Ovary (tissue), 9 donors: ENCODE measurements around the gene ZMYM4. TPM values are rescaled to one million over a fixed set of nuclear protein-coding genes. Genes with fewer than 3 reads are reported as not detected.
"Not testable (repeated sequence)": the region's sequence is repeated elsewhere in the genome, so short reads cannot be mapped to it uniquely, and the experiment has no call there.

Source experiments
- DNase-seq, 5 donors: peaks; one replicate each; pipeline ENCODE4 v3.0.0-alpha.2; 2019 to 2020
- H3K27ac ChIP-seq, 2 donors: fragments of 200-600 bp; one replicate each; pipeline versions ENCODE4 v1.5.1 to v1.8.0; 2019 to 2022
- H3K27me3 ChIP-seq: fragments of 200-600 bp; one replicate; pipeline ENCODE4 v1.8.0; 2022
- H3K36me3 ChIP-seq: fragments of 200-600 bp; sonication (generic); one replicate; pipeline ENCODE4 v1.5.1; 2019
- H3K4me1 ChIP-seq: one replicate; pipeline ENCODE4 v1.8.1; 2013; ENCODE audit warnings: mild to moderate bottlenecking, moderate library complexity; ENCODE audit not compliant: insufficient read depth
- H3K4me3 ChIP-seq: fragments of 200-600 bp; sonication (generic); one replicate; pipeline ENCODE4 v1.5.1; 2017
- H3K9me3 ChIP-seq, 2 donors: fragments of 200-600 bp in 1 of 2; sonication (generic) in 1 of 2; one replicate each; pipeline versions ENCODE4 v1.5.1 to v1.8.1; 2013 to 2019; ENCODE audit warnings: mild to moderate bottlenecking in 1 of 2, moderate library complexity in 1 of 2
- EP300 ChIP-seq: sonication (generic); formaldehyde crosslinking; IDR thresholded peaks from one replicate; pipeline ENCODE4 v1.6.1; 2017; ENCODE audit warnings: antibody characterized with exemption
- POLR2A ChIP-seq: fragments of 450-650 bp; IDR thresholded peaks from one replicate; pipeline ENCODE4 v1.6.1; 2017; ENCODE audit warnings: antibody characterized with exemption, mild to moderate bottlenecking, moderate library complexity
- WGBS, 3 donors: extraction: QIAGEN DNeasy Blood & Tissue Kit in 1 of 3; methylation state at CpG; one replicate each; pipeline versions ENCODE4 v1.1.5 to v1.1.7; 2013 to 2017; 5-methylcytosine and 5-hydroxymethylcytosine counted together
- intact Hi-C, 4 donors: fragments of 100-400 bp; cut with DNase I; formaldehyde crosslinking; loops; one replicate each; pipeline versions ENCODE4 v1.11.0 to v1.15.1; 2022 to 2023
- polyA plus RNA-seq, 2 donors: library from polyadenylated mRNA; stranded (reverse); fragments of 200-250 nt in 1 of 2; fragments of 350-450 nt in 1 of 2; fragmentation: Illumina TruSeq in 1 of 2; extraction: RNeasy Lipid Tissue Mini Kit (QIAGEN cat#74804) in 1 of 2; gene quantifications; one replicate each; pipeline ENCODE4 v1.2.3, GENCODE V29; 2013 to 2014
- total RNA-seq, 7 donors: library from RNA; depleted of rRNA in 2 of 7; stranded (reverse); fragments of >200 nt in 2 of 7; fragmentation: NEBNext Ultra II Directional in 3 of 7; extraction: Animal tissue kit (Norgen Biotek cat#: 25700) in 3 of 7; gene quantifications; one replicate each; pipeline versions ENCODE4 v1.1.0 to v1.2.4, GENCODE V29; 2016 to 2023
- TF ChIP-seq, protein P1 (sequence below), 3 donors: fragments of 450-650 bp in 2 of 3; fragments of 200-600 bp in 1 of 3; IDR thresholded peaks; one replicate each; pipeline versions ENCODE4 v1.5.1 to v1.8.0; 2016 to 2022; ENCODE audit warnings: antibody characterized with exemption in 3 of 3, mild to moderate bottlenecking in 1 of 3
- donor health status: DM: no; HTN: no; CAD: no; lungs with moderate emphysema.
- donor health status: DM: no; HTN: no; CAD: no.
- donor health status: Bipolar disorder and iron deficiency.
- donor health status: DM: yes; HTN: yes; CAD: no.
- donor health status: DM: no; HTN: no; CAD: no.
- donor health status: DM: yes; HTN: yes; CAD: no.

ZMYM4 gene
- total and polyA plus RNA-seq, 9 donors = 15.9 to 77.2 (median 52.2) TPM

DNA sequence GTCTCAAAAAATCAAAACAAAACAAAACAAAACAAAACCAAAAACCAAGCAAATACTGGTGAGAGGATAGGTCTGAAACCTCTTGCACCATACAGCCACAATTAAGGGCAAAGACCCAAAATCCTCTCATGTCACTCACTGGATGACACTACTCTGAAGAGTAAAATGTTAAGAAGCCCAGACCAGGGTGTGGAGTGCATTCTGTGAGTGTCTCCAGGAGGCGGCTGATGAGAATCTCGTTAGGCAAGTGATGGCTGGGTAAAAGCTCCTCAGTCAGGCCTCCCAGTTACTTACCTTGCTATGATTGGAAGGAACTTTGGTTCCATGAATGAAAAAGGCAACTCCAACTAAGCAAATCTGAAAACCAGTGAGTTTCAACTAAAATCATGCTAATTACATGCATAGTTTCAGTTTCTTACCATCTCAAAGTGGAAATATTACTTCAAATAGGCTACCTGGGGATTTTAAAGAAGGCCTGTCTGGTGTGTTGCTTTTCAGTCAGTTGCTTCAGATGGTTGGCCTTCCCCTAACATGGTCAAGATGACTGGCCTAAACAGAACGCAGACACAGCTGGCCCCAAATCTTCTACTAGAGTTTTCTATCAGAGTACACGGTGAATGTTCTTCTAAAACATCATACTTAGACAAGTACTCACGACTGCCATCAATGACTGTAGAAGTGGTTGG is 193.6 kb downstream of the ZMYM4 start:
- intact Hi-C loops = no loop called here
- no peak for TF ChIP-seq POLR2A
- TF ChIP-seq, protein P1, sequence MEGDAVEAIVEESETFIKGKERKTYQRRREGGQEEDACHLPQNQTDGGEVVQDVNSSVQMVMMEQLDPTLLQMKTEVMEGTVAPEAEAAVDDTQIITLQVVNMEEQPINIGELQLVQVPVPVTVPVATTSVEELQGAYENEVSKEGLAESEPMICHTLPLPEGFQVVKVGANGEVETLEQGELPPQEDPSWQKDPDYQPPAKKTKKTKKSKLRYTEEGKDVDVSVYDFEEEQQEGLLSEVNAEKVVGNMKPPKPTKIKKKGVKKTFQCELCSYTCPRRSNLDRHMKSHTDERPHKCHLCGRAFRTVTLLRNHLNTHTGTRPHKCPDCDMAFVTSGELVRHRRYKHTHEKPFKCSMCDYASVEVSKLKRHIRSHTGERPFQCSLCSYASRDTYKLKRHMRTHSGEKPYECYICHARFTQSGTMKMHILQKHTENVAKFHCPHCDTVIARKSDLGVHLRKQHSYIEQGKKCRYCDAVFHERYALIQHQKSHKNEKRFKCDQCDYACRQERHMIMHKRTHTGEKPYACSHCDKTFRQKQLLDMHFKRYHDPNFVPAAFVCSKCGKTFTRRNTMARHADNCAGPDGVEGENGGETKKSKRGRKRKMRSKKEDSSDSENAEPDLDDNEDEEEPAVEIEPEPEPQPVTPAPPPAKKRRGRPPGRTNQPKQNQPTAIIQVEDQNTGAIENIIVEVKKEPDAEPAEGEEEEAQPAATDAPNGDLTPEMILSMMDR (IDR thresholded peaks at IDR 0.05) = no peak
- TF ChIP-seq EP300 = no peak
- H3K36me3 ChIP-seq = no peaks in the 10 kb centered on the region
- 91 to 96% (median 96%) methylated on average over 5 of the region's 5 CpGs for WGBS, 3 donors
- no peaks in the 10 kb centered on the region for H3K27me3 ChIP-seq
- DNase-seq = no peak
- no peak overlapping the region for H3K4me3 ChIP-seq
- H3K9me3 ChIP-seq = peaks cover 0 to 7% of the 10 kb centered on the region in 2 donors
- no peak overlapping the region for H3K27ac ChIP-seq
- H3K4me1 ChIP-seq = no peaks in the 10 kb centered on the region

DNA sequence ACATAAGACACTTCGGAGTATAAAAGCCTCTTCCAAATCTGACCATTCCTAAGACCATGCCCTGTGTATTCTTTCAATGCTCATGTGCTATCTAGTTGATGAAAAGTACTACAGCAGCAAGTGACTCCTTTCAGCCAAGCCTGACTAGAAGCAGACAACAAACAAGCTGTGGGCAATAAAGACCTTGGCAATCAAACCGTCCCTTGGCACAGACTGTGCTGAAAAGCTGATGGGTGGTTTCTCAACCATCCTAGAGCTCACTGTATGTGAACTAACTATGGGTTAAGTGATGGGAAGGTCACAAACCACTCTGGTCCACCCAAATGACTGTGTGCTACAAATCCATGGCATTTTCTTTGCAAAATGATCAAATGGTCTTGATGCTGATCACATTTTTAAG is 194.7 kb downstream of the ZMYM4 start:
- TF ChIP-seq POLR2A = no peak
- TF ChIP-seq, protein P1 (IDR thresholded peaks at IDR 0.05) = no peak
- TF ChIP-seq EP300 = no peak
- Histone ChIP-seq H3K27me3 (no peaks in the 10 kb centered on the region), H3K4me1 (no peaks in the 10 kb centered on the region), H3K9me3 (peaks cover 0 to 7% of the 10 kb centered on the region in 2 donors), H3K4me3 (no peak overlapping the region), H3K27ac (no peak overlapping the region), H3K36me3 (no peaks in the 10 kb centered on the region)
- DNase-seq = no peak
- WGBS, 3 donors = 91 to 95% (median 93%) methylated on average over 2 of the region's 2 CpGs
- intact Hi-C loops = no loop called here

DNA sequence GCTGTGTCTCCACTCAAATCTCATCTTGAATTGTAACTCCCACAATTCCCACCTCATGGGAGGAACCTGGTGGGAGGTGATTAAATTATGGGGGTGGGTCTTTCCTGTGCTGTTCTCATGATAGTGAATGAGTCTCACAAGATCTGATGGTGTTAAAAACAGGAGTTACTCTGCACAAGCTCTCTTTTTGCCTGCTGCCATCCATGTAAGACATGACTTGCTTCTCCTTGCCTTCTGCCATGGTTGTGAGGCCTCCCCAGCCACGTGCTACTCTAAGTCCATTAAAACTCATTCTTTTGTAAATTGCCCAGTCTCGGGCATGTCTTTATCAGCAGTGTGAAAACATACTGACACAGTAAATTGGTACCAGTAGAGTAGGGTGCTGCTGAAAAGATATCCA is 195.2 kb downstream of the ZMYM4 start:
- H3K4me3 ChIP-seq, H3K36me3 ChIP-seq, H3K9me3 ChIP-seq, H3K4me1 ChIP-seq, DNase-seq, H3K27me3 ChIP-seq, H3K27ac ChIP-seq, intact Hi-C loops: not testable (repeated sequence)
- WGBS, 3 donors = 86 to 91% (median 89%) methylated on average over 2 of the region's 2 CpGs

DNA sequence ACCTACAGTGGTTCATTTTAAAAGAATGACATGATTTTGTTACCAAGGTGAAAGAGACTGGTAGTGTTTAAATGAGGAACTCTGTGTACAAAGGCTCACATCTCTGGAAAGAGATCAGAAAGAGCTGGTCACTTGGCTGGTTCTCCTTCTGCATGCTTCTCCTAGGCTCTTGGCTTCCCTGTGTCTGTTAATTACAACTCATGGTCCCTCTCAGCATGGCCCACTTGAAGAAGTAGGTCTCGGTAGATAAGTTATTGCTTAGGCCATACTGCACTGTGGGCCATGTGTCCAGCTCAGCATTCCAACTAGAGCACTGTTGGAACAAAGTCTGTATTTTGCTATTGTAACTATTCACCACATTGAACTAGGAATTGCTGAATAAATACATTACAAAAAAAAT is 197.6 kb downstream of the ZMYM4 start:
- H3K27me3 ChIP-seq = no peaks in the 10 kb centered on the region
- H3K4me1 ChIP-seq = no peaks in the 10 kb centered on the region
- intact Hi-C loops = no loop called here
- H3K4me3 ChIP-seq = no peak overlapping the region
- no peak for DNase-seq
- peaks cover 0 to 7% of the 10 kb centered on the region in 2 donors for H3K9me3 ChIP-seq
- no peak overlapping the region for H3K27ac ChIP-seq
- TF ChIP-seq POLR2A (no peak), EP300 (no peak)
- TF ChIP-seq, protein P1 (IDR thresholded peaks at IDR 0.05) = no peak
- H3K36me3 ChIP-seq = no peaks in the 10 kb centered on the region
- WGBS, 3 donors = 87 to 94% (median 93%) methylated on average over 1 of the region's 1 CpG

DNA sequence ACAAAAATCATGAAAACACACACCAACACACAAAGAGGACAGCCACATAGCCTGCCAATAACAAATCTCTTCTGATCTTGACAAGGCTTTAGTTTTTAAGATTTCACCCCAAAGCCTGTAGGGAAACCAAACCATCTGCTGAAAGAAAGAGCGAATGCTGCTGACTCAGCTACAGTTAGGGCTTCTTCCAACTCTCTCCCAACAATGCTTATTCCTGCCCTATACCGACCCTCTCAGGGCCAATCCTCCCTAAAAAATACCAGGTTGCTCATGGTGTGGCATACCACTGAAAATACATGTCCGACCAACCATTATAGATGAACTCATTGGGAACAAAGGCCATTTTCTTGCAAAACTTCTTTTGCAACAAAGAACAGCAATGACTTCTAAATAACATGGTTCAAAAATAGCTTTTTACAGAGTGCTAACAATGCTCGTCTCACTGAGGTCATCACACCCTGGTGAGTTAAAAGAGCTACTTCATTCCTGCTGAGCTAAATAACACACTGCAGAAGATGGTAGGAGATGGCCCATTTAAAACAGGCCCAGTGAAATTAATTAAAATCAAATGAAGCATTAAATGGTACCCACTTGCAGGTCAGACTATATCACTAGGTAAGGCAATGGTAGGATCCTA is 202.6 kb downstream of the ZMYM4 start:
- Histone ChIP-seq H3K4me3 (no peak overlapping the region), H3K9me3 (no peaks in the 10 kb centered on the region), H3K27ac (no peak overlapping the region), H3K4me1 (no peaks in the 10 kb centered on the region), H3K27me3 (no peaks in the 10 kb centered on the region), H3K36me3 (no peaks in the 10 kb centered on the region)
- 86 to 88% (median 86%) methylated on average over 4 of the region's 4 CpGs for WGBS, 3 donors
- TF ChIP-seq EP300 = no peak
- TF ChIP-seq, protein P1 (IDR thresholded peaks at IDR 0.05) = no peak
- TF ChIP-seq POLR2A = no peak
- intact Hi-C loops = no loop called here
- DNase-seq = no peak
